ENCODE data around the gene SLC13A1.

- TF ChIP-seq POLR2A (IDR thresholded peaks at IDR 0.05), result no peak
- TF ChIP-seq CTCF (IDR thresholded peaks at IDR 0.05), result no peak
Observed at GRCh38 chr7:123184271-123184670, 15.5 kb downstream of the SLC13A1 start.

All from Peyer's patch (tissue), 4 donors.